ENCODE measurements around the gene INPP5A. TPM values are rescaled to one million over a fixed set of nuclear protein-coding genes. Genes with fewer than 3 reads are reported as not detected.

INPP5A gene
- total and polyA plus RNA-seq, 4 donors, result 12.4 to 39.9 (median 28.2) TPM

GRCh38 chr10:132584081-132584480, 46.5 kb downstream of the INPP5A start:
- DNase-seq (peak in 1 of 3 donors; percentile 6), ATAC-seq (ENCODE audit: insufficient read depth, low FRiP score) (no peak)
- Histone ChIP-seq H3K4me3 (no peak overlapping the region), H3K9ac (ENCODE audit: insufficient read depth in 1 of 2, low read length in 2 of 2) (peak overlapping the region in 1 of 2 donors; percentile 3), H3K27me3 (ENCODE audit: control insufficient read depth in 3 of 3, insufficient read depth in 3 of 3, low read length in 2 of 3) (no peaks in the 10 kb centered on the region), H3K36me3 (ENCODE audit: control insufficient read depth in 4 of 4, insufficient read depth in 4 of 4, low read length in 4 of 4) (peaks cover 0 to 1% (median 0%) of the 10 kb centered on the region in 4 donors), H3K9me3 (ENCODE audit: control insufficient read depth in 4 of 4, insufficient read depth in 3 of 4, low read length in 3 of 4) (no peaks in the 10 kb centered on the region), H3K4me1 (ENCODE audit: control insufficient read depth in 5 of 5, insufficient read depth in 5 of 5, low read length in 5 of 5) (peaks cover 18 to 66% (median 35%) of the 10 kb centered on the region in 5 donors), H3K27ac (ENCODE audit: low read depth in 1 of 2, low read length in 1 of 2) (no peak overlapping the region)
- TF ChIP-seq CTCF (IDR thresholded peaks at IDR 0.05; ENCODE audit: control extremely low read depth, extremely low read depth), result no peak
- WGBS, 2 donors, result 87 to 91% methylated on average over 1 of the region's 1 CpG

DNA sequence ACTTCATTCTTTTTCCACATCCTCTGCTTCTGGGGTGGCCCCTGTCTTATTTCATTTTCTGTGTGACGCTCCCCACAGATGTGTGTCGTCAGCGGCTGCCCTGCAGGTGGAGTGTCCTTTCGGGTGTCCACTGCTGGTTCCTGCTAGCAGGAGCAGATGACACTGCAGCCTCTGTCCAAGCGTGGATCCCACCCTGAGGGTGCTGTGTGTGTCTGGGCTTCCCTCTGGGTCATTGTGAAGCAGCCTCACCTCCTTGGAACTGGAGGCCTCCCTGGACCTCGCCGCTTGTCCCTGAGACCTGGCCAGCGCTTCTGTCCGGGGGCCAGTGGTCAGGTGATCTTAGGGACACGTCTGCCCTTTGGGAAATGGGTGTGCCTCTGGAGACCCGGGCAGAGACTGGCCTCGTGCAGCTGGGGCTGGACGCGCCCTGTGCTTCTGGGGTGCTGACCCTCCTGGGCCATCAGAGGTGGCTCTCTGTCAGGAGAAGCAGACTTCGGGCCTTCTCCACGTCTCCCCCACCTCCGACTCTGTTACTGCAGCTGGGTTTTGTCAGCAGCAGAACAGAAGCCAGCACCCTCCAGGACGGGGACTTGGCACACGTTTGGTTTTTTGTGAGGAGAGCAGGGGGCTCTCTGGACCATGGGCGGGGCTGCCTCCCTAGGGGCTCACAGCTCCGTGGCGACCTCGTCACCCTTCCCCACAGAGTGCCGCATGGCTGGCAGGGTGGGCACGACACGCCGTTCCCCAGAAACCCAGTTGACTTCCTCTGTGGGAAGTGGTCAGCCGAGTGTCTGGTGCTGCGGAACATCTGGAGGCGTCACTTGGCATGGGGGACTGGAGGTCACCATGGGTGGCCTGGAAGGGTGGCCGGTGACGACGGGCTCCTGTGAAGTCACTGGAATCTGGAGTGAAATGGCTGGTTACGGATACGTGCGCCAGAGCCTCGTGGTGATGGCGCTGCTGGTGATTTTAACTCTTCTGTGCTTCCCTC, 48.4 kb downstream of the INPP5A start:
- ATAC-seq (ENCODE audit: insufficient read depth, low FRiP score), result no peak
- Histone ChIP-seq H3K27me3 (ENCODE audit: control insufficient read depth in 3 of 3, insufficient read depth in 3 of 3, low read length in 2 of 3) (no peaks in the 10 kb centered on the region), H3K4me1 (ENCODE audit: control insufficient read depth in 5 of 5, insufficient read depth in 5 of 5, low read length in 5 of 5) (peaks cover 24 to 80% (median 40%) of the 10 kb centered on the region in 5 donors), H3K36me3 (ENCODE audit: control insufficient read depth in 4 of 4, insufficient read depth in 4 of 4, low read length in 4 of 4) (peaks cover 0 to 1% (median 0%) of the 10 kb centered on the region in 4 donors), H3K27ac (ENCODE audit: low read depth in 1 of 2, low read length in 1 of 2) (peak overlapping the region in 1 of 2 donors; percentile 45), H3K4me3 (no peak overlapping the region), H3K9ac (ENCODE audit: insufficient read depth in 1 of 2, low read length in 2 of 2) (no peak overlapping the region), H3K9me3 (ENCODE audit: control insufficient read depth in 4 of 4, insufficient read depth in 3 of 4, low read length in 3 of 4) (no peaks in the 10 kb centered on the region)
- 44 to 51% methylated on average over 38 of the region's 38 CpGs for WGBS, 2 donors
- TF ChIP-seq CTCF (IDR thresholded peaks at IDR 0.05; ENCODE audit: control extremely low read depth, extremely low read depth), result no peak
- DNase-seq, result peak; percentile 93 to 94 (median 94)

GRCh38 chr10:132586739-132587138, 49.2 kb downstream of the INPP5A start:
- 81 to 89% methylated on average over 22 of the region's 22 CpGs for WGBS, 2 donors
- ATAC-seq (ENCODE audit: insufficient read depth, low FRiP score), result no peak
- Histone ChIP-seq H3K9ac (ENCODE audit: insufficient read depth in 1 of 2, low read length in 2 of 2) (no peak overlapping the region), H3K4me3 (no peak overlapping the region), H3K27me3 (ENCODE audit: control insufficient read depth in 3 of 3, insufficient read depth in 3 of 3, low read length in 2 of 3) (no peaks in the 10 kb centered on the region), H3K4me1 (ENCODE audit: control insufficient read depth in 5 of 5, insufficient read depth in 5 of 5, low read length in 5 of 5) (peaks cover 24 to 81% (median 34%) of the 10 kb centered on the region in 5 donors), H3K9me3 (ENCODE audit: control insufficient read depth in 4 of 4, insufficient read depth in 3 of 4, low read length in 3 of 4) (no peaks in the 10 kb centered on the region), H3K36me3 (ENCODE audit: control insufficient read depth in 4 of 4, insufficient read depth in 4 of 4, low read length in 4 of 4) (peaks cover 0 to 1% (median 0%) of the 10 kb centered on the region in 4 donors), H3K27ac (ENCODE audit: low read depth in 1 of 2, low read length in 1 of 2) (peak overlapping the region in 1 of 2 donors; percentile 57)
- peak in 1 of 3 donors; percentile 38 for DNase-seq
- TF ChIP-seq CTCF (IDR thresholded peaks at IDR 0.05; ENCODE audit: control extremely low read depth, extremely low read depth), result no peak
